ENCODE data around the gene RPRD1A.
"Not testable (repeated sequence)": the region's sequence is repeated elsewhere in the genome, so short reads cannot be mapped to it uniquely, and the experiment has no call there.

RPRD1A gene

GRCh38 chr18:35967866-35968265, 99.5 kb downstream of the RPRD1A start:
- DNase-seq = not testable (repeated sequence)

GRCh38 chr18:35964319-35964718, 103.0 kb downstream of the RPRD1A start:
- no peak for DNase-seq

GRCh38 chr18:35962320-35962719, 105.0 kb downstream of the RPRD1A start:
- no peak for DNase-seq

GRCh38 chr18:35956226-35956625, 111.1 kb downstream of the RPRD1A start:
- no peak for DNase-seq

- no peak for DNase-seq
These were observed 113.7 kb downstream of the RPRD1A start for GRCh38 chr18:35953688-35954087.

GRCh38 chr18:35950628-35950982, 116.8 kb downstream of the RPRD1A start:
- DNase-seq = no peak

- peak; percentile 47 for DNase-seq
These were observed 117.3 kb downstream of the RPRD1A start for GRCh38 chr18:35949903-35950627.

- no peak for DNase-seq
These were observed 118.3 kb downstream of the RPRD1A start for GRCh38 chr18:35949090-35949489.

GRCh38 chr18:35948080-35948479, 119.3 kb downstream of the RPRD1A start:
- no peak for DNase-seq

GRCh38 chr18:35942661-35943060, 124.7 kb downstream of the RPRD1A start:
- no peak for DNase-seq

- no peak for DNase-seq
These were observed 125.2 kb downstream of the RPRD1A start for GRCh38 chr18:35942133-35942532.

GRCh38 chr18:35941299-35941698, 126.1 kb downstream of the RPRD1A start:
- no peak for DNase-seq

All from activated naive CD4-positive, alpha-beta T cell treated with anti-CD3 and anti-CD28 coated beads, Interleukin-2, amount 50 U/mL, for 16 hours (primary cell).